VCaP (cell line): ENCODE results near the gene OPRL1.
A peak's percentile ranks its signal among the peaks of the same experiment; 100 is the strongest.

Experiments used
- H3K27ac ChIP-seq: fragments of 450-650 bp; 2 replicates; pipeline ENCODE4 v1.5.1; 2017
- TF ChIP-seq, protein P1 (sequence below): fragments of 450-650 bp; conservative IDR thresholded peaks from 2 replicates; pipeline ENCODE4 v1.5.1; 2017; ENCODE audit warnings: mild to moderate bottlenecking, moderate library complexity

The OPRL1 gene

GRCh38 chr20:64080013-64080812 is at the start of gene OPRL1:
Gene OPRL1 (plus strand): TSS chr20:64080082. CDS start chr20:64092721, 12,639 bp downstream.
- H3K27ac ChIP-seq = peak within 1 kb of the TSS; percentile 91
- TF ChIP-seq, protein P1, sequence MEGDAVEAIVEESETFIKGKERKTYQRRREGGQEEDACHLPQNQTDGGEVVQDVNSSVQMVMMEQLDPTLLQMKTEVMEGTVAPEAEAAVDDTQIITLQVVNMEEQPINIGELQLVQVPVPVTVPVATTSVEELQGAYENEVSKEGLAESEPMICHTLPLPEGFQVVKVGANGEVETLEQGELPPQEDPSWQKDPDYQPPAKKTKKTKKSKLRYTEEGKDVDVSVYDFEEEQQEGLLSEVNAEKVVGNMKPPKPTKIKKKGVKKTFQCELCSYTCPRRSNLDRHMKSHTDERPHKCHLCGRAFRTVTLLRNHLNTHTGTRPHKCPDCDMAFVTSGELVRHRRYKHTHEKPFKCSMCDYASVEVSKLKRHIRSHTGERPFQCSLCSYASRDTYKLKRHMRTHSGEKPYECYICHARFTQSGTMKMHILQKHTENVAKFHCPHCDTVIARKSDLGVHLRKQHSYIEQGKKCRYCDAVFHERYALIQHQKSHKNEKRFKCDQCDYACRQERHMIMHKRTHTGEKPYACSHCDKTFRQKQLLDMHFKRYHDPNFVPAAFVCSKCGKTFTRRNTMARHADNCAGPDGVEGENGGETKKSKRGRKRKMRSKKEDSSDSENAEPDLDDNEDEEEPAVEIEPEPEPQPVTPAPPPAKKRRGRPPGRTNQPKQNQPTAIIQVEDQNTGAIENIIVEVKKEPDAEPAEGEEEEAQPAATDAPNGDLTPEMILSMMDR = no peak

- peak overlapping the region; percentile 59 for H3K27ac ChIP-seq
- TF ChIP-seq, protein P1 = no peak
These were observed 49.3 kb upstream of the OPRL1 start for GRCh38 chr20:64030371-64031134.

GRCh38 chr20:64031822-64032314 is 48.0 kb upstream of the OPRL1 start:
- TF ChIP-seq, protein P1 = no peak

GRCh38 chr20:64032706-64033624 is 46.9 kb upstream of the OPRL1 start:
- TF ChIP-seq, protein P1 = no peak
- H3K27ac ChIP-seq = no peak overlapping the region

More at GRCh38 chr20:64031822-64032314, 48.0 kb upstream of the OPRL1 start:
- H3K27ac ChIP-seq = peak overlapping the region; percentile 59; the same call in 1 of the 2 replicates

- no peak overlapping the region for H3K27ac ChIP-seq
- TF ChIP-seq, protein P1 = no peak
These were observed 45.8 kb upstream of the OPRL1 start for GRCh38 chr20:64033981-64034493.

- TF ChIP-seq, protein P1 = no peak
These were observed 44.6 kb upstream of the OPRL1 start for GRCh38 chr20:64035066-64035932.

More at GRCh38 chr20:64035066-64035932, 44.6 kb upstream of the OPRL1 start:
- H3K27ac ChIP-seq = no peak overlapping the region
